SIG-M5 treated with dmso at 0.1 percent for 504 hours (cell line): ENCODE data around the gene RIN1.
A peak's percentile ranks its signal among the peaks of the same experiment; 100 is the strongest.

Experiments used
- DNase-seq: peaks from one replicate; lab custom pipeline; 2025; ENCODE audit not compliant: unreplicated experiment; lab: John Stamatoyannopoulos, UW

Gene RIN1

GRCh38 chr11:66302656-66303055 lies 33.6 kb downstream of the RIN1 start:
- no peak for DNase-seq

GRCh38 chr11:66299186-66299585 lies 37.0 kb downstream of the RIN1 start:
- DNase-seq, result no peak

GRCh38 chr11:66297610-66298009 lies 38.6 kb downstream of the RIN1 start:
- DNase-seq, result no peak

DNA sequence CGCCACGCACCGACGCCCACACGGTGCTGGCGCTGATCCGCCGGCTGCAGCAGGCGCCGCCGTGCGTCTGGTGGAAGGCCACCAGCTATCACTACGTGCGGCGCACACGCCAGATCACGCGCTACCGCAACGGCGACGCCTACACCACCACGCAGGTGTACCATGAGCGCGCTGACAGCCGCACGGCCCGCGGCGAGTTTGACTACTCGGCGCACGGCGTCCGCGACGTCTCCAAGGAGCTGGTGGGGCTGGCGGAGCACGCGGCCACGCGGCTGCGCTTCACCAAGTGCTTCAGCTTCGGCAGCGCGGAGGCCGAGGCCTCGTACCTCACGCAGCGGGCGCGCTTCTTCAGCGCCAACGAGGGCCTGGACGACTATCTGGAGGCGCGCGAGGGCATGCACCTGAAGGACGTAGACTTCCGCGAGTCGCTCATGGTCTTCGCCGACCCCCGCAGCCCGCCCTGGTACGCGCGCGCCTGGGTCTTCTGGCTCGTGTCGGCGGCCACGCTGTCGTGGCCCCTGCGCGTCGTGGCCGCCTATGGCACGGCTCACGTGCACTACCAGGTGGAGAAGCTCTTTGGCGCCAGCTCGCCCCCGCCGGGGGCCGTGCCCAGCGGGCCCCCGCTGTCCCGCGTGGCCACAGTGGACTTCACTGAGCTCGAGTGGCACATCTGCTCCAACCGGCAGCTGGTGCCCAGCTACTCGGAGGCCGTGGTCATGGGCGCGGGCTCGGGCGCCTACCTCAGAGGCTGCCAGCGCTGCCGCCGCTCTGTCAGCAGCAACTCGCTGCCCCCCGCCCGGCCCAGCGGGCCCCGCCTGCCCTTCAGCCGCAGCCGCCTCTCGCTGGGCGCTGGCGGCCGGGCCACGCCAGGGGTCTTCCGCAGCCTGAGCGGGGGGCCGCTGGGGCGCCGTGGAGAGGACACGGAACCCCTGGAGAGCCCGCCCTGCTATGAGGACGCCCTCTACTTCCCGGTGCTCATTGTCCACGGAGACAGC lies 41.3 kb downstream of the RIN1 start:
- DNase-seq, result no peak

- DNase-seq, result no peak
These were observed 42.2 kb downstream of the RIN1 start for GRCh38 chr11:66293777-66294625.

GRCh38 chr11:66293352-66293751 lies 42.9 kb downstream of the RIN1 start:
- no peak for DNase-seq

GRCh38 chr11:66292543-66293332 lies 43.5 kb downstream of the RIN1 start:
- DNase-seq, result no peak

DNA sequence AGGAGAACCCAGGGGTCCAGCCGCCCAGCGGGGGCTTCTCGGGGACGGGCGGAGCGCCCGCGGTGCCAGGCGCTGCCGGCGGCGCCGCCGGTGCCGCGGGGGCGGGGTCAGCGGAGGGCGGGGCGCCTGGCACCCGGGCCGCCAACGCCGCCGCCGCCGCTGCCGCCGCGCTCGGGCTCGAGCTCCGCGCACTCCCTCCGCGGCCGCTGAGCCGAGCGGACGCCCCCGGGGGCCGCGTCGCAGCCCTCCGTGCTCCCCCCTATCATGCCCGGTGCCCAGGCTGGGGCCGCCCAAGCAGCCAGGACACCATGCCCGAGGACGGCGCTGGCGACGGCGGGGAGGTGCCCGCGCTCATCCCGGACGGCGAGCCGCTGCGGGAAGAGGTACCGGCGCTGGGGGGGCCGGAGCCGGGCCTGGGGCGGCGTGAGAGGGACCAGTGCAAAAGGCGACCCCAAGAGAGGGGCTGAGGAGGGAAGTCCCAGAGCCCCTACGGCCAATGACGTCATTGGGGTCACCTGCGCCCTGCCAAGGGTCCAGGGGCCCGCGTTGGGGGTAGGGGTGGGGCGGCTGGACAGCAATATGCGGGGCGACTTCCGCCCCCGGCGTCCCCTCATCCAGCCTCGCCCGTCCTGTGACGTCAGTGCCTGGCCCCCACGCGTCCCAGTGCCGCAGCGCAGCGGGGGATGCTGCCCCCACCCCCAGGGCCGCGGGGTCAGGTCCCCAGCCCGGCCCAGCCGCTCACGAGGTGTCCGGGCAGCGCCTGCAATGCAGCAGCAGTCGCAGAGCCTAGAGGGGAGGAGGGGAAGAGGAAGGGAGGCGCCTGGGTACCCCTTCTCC lies 44.3 kb downstream of the RIN1 start, which contains the start of gene TMEM151A:
Gene TMEM151A (plus strand): TSS at position 189 of the 837 bp plus-strand sequence. CDS start 120 bp downstream, at position 309.
- DNase-seq, result no peak

- DNase-seq, result no peak
These were observed 44.9 kb downstream of the RIN1 start for GRCh38 chr11:66291303-66291705.

DNA sequence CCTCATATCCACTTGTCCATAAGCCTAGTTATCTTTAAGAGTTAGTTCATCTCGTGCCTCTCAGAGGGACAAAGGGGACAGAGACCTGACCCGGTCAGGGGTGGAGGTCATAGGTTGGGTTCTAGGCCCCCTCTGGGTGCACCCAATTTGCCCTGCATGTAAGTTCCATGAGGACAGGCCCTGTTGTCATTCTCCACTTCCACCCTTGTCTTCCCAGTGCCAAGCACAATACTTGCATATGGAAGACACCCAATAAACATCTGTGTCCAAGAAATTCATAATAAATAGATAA lies 46.0 kb downstream of the RIN1 start:
- DNase-seq, result no peak

DNA sequence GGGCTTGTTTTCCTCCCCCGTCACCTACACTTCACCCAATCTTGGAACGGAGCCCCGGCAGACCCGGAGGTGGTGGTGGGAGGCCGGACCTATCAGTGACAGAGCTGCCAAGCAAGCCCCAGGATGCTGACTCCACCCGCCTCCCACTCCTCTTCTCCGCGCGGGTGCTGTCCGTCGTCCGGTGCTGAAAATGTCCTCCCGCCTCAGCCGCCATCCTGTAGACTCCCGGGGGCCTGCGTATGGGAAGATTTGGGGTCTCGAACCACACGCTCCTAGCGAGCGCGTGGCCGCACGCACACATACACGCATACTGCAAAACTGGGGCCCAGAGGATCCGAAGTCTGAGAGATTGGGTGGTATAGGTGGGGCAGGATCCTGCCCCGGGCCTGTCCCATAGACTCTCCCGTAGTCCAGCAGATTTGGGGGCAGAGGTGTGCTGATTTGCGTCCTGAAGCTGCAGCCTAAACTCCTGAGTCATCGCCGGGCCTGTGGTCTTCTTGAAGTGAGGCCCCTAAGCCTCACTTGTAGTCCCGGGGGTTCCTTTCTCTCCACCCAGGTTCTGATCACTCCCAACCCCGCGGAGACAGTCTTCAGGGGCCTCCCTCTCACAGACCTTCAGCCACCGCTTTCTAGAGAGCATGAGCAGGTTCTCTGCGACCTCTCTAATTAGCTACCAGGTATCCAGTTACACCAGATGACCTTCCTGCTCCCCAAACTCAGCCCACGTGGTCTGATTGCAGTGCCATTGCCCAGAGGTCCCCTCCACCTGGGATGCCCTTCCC lies 46.5 kb downstream of the RIN1 start:
- peak; percentile 79 for DNase-seq

GRCh38 chr11:66288671-66289547 lies 47.3 kb downstream of the RIN1 start, which contains the start of gene YIF1A:
Gene YIF1A (minus strand): TSS chr11:66289143. CDS start chr11:66288985, 158 bp downstream.
- DNase-seq, result peak; percentile 99

DNA sequence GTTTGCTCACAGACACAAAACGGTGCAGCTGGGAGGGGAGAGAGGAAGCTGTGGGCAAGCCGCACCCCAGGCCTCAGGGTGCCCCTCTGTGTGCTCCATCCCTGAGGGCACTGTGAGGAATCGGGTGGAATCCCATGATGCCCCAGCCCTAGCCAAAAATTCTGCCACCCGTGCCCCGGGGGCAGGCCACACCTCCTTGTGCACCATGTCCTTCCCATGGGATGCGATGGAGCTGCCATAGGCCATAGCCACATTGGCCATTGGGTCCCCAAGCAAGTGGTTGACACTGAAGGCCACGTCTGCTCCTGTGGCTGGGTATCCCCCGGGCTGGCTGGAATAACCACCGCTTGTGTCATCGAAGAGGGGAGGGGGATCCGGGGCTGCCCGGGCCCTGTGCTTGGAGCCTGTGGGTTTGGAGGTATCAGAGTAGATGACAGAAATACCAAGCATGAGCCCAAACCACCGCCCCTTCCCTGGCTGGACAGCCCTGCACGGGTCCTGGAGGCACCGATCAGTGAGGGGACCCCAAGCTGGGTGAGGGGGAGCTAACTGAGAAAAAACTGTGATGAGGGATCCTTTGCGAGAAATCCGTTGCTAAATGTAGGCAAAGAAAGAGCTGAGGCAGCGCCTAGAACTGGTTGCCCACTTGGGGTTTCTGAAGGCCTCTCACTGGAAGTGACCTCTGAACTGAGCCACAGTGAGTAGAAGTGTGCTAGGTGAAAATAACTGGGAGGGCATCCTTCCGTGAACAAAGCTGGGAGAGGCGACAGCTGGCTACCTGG lies 48.2 kb downstream of the RIN1 start:
- no peak for DNase-seq

DNA sequence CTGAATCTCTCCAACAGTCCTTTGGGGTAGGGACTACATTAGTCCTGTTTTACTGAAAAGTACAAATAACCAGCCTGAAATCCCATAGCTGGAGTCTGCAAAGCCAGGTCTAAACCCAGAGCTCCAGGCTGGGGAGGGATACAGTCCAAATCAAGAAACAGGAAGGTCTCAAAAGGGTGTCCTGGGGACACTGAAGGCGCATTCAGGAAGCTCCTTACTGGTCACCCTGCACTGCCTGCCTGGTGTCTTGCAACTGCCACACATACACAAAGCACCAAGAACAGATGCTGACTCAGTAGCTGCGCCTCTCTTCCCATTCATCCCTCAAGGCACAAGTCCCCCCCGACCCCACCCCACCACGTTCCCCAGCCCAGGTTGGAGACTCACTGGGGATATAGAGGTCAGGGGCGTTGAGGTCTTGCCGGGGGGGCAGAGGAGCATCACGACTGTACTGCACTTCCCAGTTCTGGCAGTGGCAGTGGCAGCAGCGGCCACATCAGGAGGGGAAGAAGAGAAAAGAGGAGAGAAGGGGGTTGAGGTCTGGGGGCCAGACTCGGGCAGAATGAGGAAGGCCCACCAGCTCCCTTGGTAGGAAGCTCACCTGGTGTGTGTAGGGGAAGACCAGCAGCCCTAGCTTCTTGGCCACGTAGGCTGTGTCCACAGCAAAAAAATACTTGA lies 48.9 kb downstream of the RIN1 start:
- no peak for DNase-seq

GRCh38 chr11:66286699-66287098 lies 49.5 kb downstream of the RIN1 start:
- DNase-seq, result no peak

DNA sequence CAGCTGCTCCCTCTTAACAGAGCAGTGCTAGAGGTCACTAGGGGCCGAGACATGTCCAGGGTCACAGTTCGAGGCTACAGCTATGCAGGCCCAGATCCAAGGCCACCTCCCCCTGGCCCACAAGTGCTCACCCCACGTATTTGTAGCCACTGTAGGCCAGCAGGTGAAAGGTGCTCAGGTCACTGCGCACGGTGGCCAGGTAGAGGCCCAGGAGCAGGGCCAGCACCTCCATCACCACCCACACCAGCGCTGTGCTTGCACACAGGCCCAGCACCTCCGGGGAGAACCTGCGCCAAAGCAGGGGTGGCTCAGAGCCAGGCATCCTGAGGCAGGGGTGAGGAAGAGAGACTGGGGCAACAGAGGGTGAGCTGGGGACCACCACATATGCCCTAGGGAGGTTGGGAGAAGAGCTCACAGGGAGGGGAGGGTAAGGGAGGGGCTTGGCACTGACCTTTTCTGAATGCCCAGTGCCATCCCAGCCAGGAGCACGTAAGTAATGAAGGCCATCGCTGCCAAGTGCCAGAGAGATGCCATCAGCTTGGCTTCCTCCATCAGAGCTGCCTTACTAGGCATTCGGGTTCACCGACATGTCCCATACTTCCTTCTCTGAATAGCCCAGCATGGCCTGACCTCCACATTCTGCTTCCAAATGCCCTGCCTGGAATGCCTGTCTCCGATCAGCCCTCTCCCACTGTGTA lies 50.8 kb downstream of the RIN1 start:
- DNase-seq, result no peak
